HepG2 (cell line): ENCODE results near the gene SPTBN5. TPM values are rescaled to one million over a fixed set of nuclear protein-coding genes. Genes with fewer than 3 reads are reported as not detected.

Experiments
- AGO2 ChIP-seq: fragments of 200-400 bp; formaldehyde crosslinking; optimal IDR thresholded peaks from 2 replicates; pipeline ENCODE3; 2017; ENCODE audit warnings: mild to moderate bottlenecking, low read depth, low read length, moderate library complexity
- BHLHE40 ChIP-seq: IDR thresholded peaks from 2 replicates; pipeline ENCODE4 v1.6.1; 2011; ENCODE audit warnings: low read length, improper control_type of control experiment
- ERF ChIP-seq: IDR thresholded peaks from 2 replicates; pipeline ENCODE4 v1.6.1; 2018; ENCODE audit warnings: missing biosample characterization, missing genetic modification reagents
- FOXA3 ChIP-seq: IDR thresholded peaks from 2 replicates; pipeline ENCODE4 v1.6.1; 2016; ENCODE audit warnings: missing genetic modification reagents, missing compliant biosample characterization
- KLF16 ChIP-seq, 2 experiments: sonication (generic) in 1 of 2; formaldehyde crosslinking in 1 of 2; IDR thresholded peaks; 2 replicates each; pipeline versions ENCODE4 v1.6.1 to v1.8.0; 2016 to 2023; ENCODE audit warnings: missing genetic modification reagents in 2 of 2, missing compliant biosample characterization in 1 of 2
- MYNN ChIP-seq: sonication (generic); formaldehyde crosslinking; IDR thresholded peaks from 2 replicates; pipeline ENCODE4 v1.4.0; 2020; ENCODE audit warnings: mild to moderate bottlenecking, low read depth, missing genetic modification reagents
- RFXANK ChIP-seq: IDR thresholded peaks from 2 replicates; pipeline ENCODE4 v1.6.1; 2016
- TFE3 ChIP-seq: IDR thresholded peaks from 2 replicates; pipeline ENCODE4 v1.6.1; 2016
- ZBTB34 ChIP-seq: sonication (generic); formaldehyde crosslinking; IDR thresholded peaks from 2 replicates; pipeline ENCODE4 v1.8.0; 2022; ENCODE audit warnings: mild to moderate bottlenecking, missing genetic modification reagents
- ZNF382 ChIP-seq: sonication (generic); formaldehyde crosslinking; IDR thresholded peaks from 2 replicates; pipeline ENCODE4 v1.5.0; 2020; ENCODE audit warnings: missing genetic modification reagents, mild to moderate bottlenecking, borderline replicate concordance
- ZNF563 ChIP-seq: sonication (generic); formaldehyde crosslinking; IDR thresholded peaks from 2 replicates; pipeline ENCODE4 v1.8.0; 2022; ENCODE audit warnings: mild to moderate bottlenecking, moderate library complexity, missing genetic modification reagents
- ZNF619 ChIP-seq: sonication (generic); formaldehyde crosslinking; IDR thresholded peaks from 2 replicates; pipeline ENCODE4 v1.4.0; 2020; ENCODE audit warnings: mild to moderate bottlenecking, missing genetic modification reagents
- ZSCAN30 ChIP-seq: sonication (generic); formaldehyde crosslinking; IDR thresholded peaks from 2 replicates; pipeline ENCODE4 v1.5.0; 2020; ENCODE audit warnings: mild to moderate bottlenecking, missing genetic modification reagents
- polyA plus RNA-seq, 8 experiments: library from polyadenylated mRNA; depleted of rRNA in 3 of 8; stranded (reverse) in 7 of 8; unstranded in 1 of 8; fragments of >200 nt; fragmentation: Illumina TruSeq in 4 of 8; extraction: Trizol in 4 of 8; gene quantifications; 2 replicates each; pipeline versions ENCODE4 v1.2.1 to v1.2.3, GENCODE V29; 2011 to 2016; ENCODE audit warnings: low read depth in 4 of 8, missing spikeins in 1 of 8, mixed read lengths in 1 of 8; ENCODE audit not compliant: insufficient read depth in 1 of 8
- total RNA-seq, 5 experiments: library from RNA; depleted of rRNA; stranded (reverse); fragments of >200 nt; fragmentation: Illumina TruSeq; extraction: Trizol; gene quantifications; 2 replicates each; pipeline ENCODE4 v1.2.3, GENCODE V29; 2016; ENCODE audit warnings: low read depth in 1 of 5

SPTBN5 gene
- total and polyA plus RNA-seq, 2 of the 13 experiments (the other 11 are each of a cell fraction or from before 2014, with no cell fraction given) = 0.01 to 0.07 TPM

DNA sequence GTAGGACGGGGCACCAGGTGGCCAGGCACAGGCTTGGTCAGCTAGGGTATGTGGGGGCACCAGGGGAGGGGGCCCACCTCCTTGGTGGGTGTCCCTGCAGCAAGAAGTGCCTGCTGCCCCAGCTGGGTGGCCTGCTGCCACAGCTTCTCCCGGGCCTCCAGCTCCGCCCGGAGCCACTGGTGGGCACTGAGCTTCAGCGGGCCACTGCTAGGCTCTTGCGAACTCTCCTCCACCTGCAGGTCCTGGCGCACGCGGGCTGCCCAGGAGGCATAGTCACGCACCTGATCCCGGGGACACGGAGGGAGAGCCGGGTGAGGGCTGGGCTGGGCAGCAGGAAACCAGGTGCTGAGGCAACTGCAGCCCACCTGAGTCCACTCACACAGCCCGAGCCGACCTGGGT lies 25.5 kb downstream of the SPTBN5 start (continued):
- no peak for TF ChIP-seq ZNF382 (CRISPR knock-in tag)
- no peak for TF ChIP-seq ZBTB34 (CRISPR knock-in tag)
- TF ChIP-seq RFXANK (CRISPR knock-in tag) = no peak
- no peak for TF ChIP-seq ZNF563 (CRISPR knock-in tag)
- TF ChIP-seq ERF (CRISPR knock-in tag) = no peak
- TF ChIP-seq KLF16 (CRISPR knock-in tag; IDR thresholded peaks at IDR 0.05) = no peak
- TF ChIP-seq ZNF619 (CRISPR knock-in tag) = no peak
- TF ChIP-seq AGO2 = no peak
- TF ChIP-seq MYNN (CRISPR knock-in tag) = no peak
- no peak for TF ChIP-seq TFE3
- no peak for TF ChIP-seq BHLHE40
- no peak for TF ChIP-seq ZSCAN30 (CRISPR knock-in tag)
- TF ChIP-seq FOXA3 (CRISPR knock-in tag) = no peak
